Smooth muscle cell (in vitro differentiated cells): ENCODE results near the gene SNX3. TPM values are rescaled to one million over a fixed set of nuclear protein-coding genes. Genes with fewer than 3 reads are reported as not detected.

Source experiments
- DNase-seq: peaks from one replicate; lab custom pipeline; 2025; ENCODE audit not compliant: unreplicated experiment; lab: John Stamatoyannopoulos, UW
- H2AFZ ChIP-seq: fragments of 200-600 bp; sonication (generic); 2 replicates; pipeline ENCODE4 v1.6.0; 2016; ENCODE audit warnings: antibody characterized with exemption, low read depth, mild to moderate bottlenecking
- H3F3A ChIP-seq: fragments of 200-600 bp; sonication (generic); 2 replicates; pipeline ENCODE4 v1.6.0; 2017; ENCODE audit warnings: antibody characterized with exemption, low read depth
- H3K27ac ChIP-seq: fragments of 200-600 bp; sonication (generic); 2 replicates; pipeline ENCODE4 v1.5.1; 2016; ENCODE audit warnings: low read depth, mild to moderate bottlenecking
- H3K27me3 ChIP-seq: fragments of 200-600 bp; sonication (generic); 2 replicates; pipeline ENCODE4 v1.6.1; 2016; ENCODE audit warnings: low read depth, mild to moderate bottlenecking
- H3K36me3 ChIP-seq: fragments of 200-600 bp; sonication (generic); 2 replicates; pipeline ENCODE4 v1.5.1; 2016; ENCODE audit warnings: low read depth
- H3K4me1 ChIP-seq: fragments of 200-600 bp; sonication (generic); 2 replicates; pipeline ENCODE4 v1.5.1; 2016; ENCODE audit warnings: low read depth
- H3K4me2 ChIP-seq: fragments of 200-600 bp; sonication (generic); 2 replicates; pipeline ENCODE4 v1.6.0; 2016; ENCODE audit warnings: mild to moderate bottlenecking
- H3K4me3 ChIP-seq: fragments of 200-600 bp; sonication (generic); 2 replicates; pipeline ENCODE4 v1.5.1; 2016; ENCODE audit warnings: mild to moderate bottlenecking
- H3K79me2 ChIP-seq: fragments of 200-600 bp; sonication (generic); 2 replicates; pipeline ENCODE4 v1.6.0; 2016; ENCODE audit warnings: low read depth, mild to moderate bottlenecking
- H3K9ac ChIP-seq: fragments of 200-600 bp; sonication (generic); 2 replicates; pipeline ENCODE4 v1.6.0; 2016; ENCODE audit warnings: low read depth
- H3K9me3 ChIP-seq: fragments of 200-600 bp; sonication (generic); replicated peaks from 2 replicates; pipeline ENCODE4 v1.5.1; 2016; ENCODE audit warnings: low read depth
- H4K20me1 ChIP-seq: fragments of 200-600 bp; sonication (generic); 2 replicates; pipeline ENCODE4 v1.6.0; 2016; ENCODE audit warnings: low read depth
- CTCF ChIP-seq: fragments of 200-600 bp; sonication (generic); IDR thresholded peaks from 2 replicates; pipeline ENCODE4 v1.5.1; 2017; ENCODE audit warnings: borderline replicate concordance, mild to moderate bottlenecking, antibody characterized with exemption; ENCODE audit not compliant: insufficient read depth, poor library complexity, severe bottlenecking
- WGBS: methylation state at CpG from one replicate; pipeline ENCODE4 v1.1.7; 2016; ENCODE audit warnings: low lambda C conversion rate; 5-methylcytosine and 5-hydroxymethylcytosine counted together
- polyA plus RNA-seq: library from polyadenylated mRNA; unstranded; fragments of >200 nt; fragmentation: Nextera tagmentation; extraction: Ambion mirVana; gene quantifications from 2 replicates; pipeline ENCODE4 v1.2.1, GENCODE V29; 2016
- total RNA-seq: library from RNA; depleted of rRNA; stranded (reverse); fragments of >200 nt; gene quantifications from 2 replicates; pipeline ENCODE4 v1.2.3, GENCODE V29; 2014

The SNX3 gene
- total and polyA plus RNA-seq, 2 experiments from 2014 or later, result 229 to 299 TPM

GRCh38 chr6:108288742-108289141 lies 27.9 kb upstream of the SNX3 start:
- Histone ChIP-seq H3K9ac (no peak overlapping the region), H3F3A (no peaks in the 10 kb centered on the region), H3K27me3 (no peaks in the 10 kb centered on the region), H3K36me3 (no peaks in the 10 kb centered on the region), H2AFZ (no peak overlapping the region), H4K20me1 (no peaks in the 10 kb centered on the region), H3K4me2 (no peak overlapping the region), H3K9me3 (no peaks in the 10 kb centered on the region), H3K27ac (no peak overlapping the region), H3K4me3 (no peak overlapping the region), H3K79me2 (no peaks in the 10 kb centered on the region), H3K4me1 (no peaks in the 10 kb centered on the region)
- no peak for DNase-seq
- no peak for TF ChIP-seq CTCF

GRCh38 chr6:108287373-108287772 lies 26.5 kb upstream of the SNX3 start:
- DNase-seq, result no peak
- H3K9ac ChIP-seq, result no peak overlapping the region
- WGBS, result 93% methylated on average over 3 of the region's 3 CpGs
- H4K20me1 ChIP-seq, result no peaks in the 10 kb centered on the region
- no peaks in the 10 kb centered on the region for H3K9me3 ChIP-seq
- no peaks in the 10 kb centered on the region for H3K4me1 ChIP-seq
- H3K27ac ChIP-seq, result no peak overlapping the region
- H3K4me2 ChIP-seq, result no peak overlapping the region
- H3F3A ChIP-seq, result no peaks in the 10 kb centered on the region
- H3K4me3 ChIP-seq, result no peak overlapping the region
- no peak overlapping the region for H2AFZ ChIP-seq
- no peaks in the 10 kb centered on the region for H3K36me3 ChIP-seq
- no peaks in the 10 kb centered on the region for H3K27me3 ChIP-seq
- H3K79me2 ChIP-seq, result no peaks in the 10 kb centered on the region
- no peak for TF ChIP-seq CTCF

- DNase-seq, result no peak
- no peaks in the 10 kb centered on the region for H4K20me1 ChIP-seq
- H3K79me2 ChIP-seq, result no peaks in the 10 kb centered on the region
- no peaks in the 10 kb centered on the region for H3K4me1 ChIP-seq
- H3K36me3 ChIP-seq, result no peaks in the 10 kb centered on the region
- H3K9ac ChIP-seq, result no peak overlapping the region
- 89% methylated on average over 4 of the region's 4 CpGs for WGBS
- TF ChIP-seq CTCF, result no peak
- H3K4me3 ChIP-seq, result no peak overlapping the region
- no peak overlapping the region for H3K27ac ChIP-seq
- H2AFZ ChIP-seq, result no peak overlapping the region
- no peaks in the 10 kb centered on the region for H3K9me3 ChIP-seq
- no peaks in the 10 kb centered on the region for H3F3A ChIP-seq
- no peaks in the 10 kb centered on the region for H3K27me3 ChIP-seq
- no peak overlapping the region for H3K4me2 ChIP-seq
Measured at GRCh38 chr6:108286366-108286765, 25.5 kb upstream of the SNX3 start.

- Histone ChIP-seq H3K4me3 (no peak overlapping the region), H3K9ac (no peak overlapping the region), H3K27me3 (no peaks in the 10 kb centered on the region), H3K4me1 (no peaks in the 10 kb centered on the region), H3K4me2 (no peak overlapping the region), H3F3A (no peaks in the 10 kb centered on the region), H3K9me3 (no peaks in the 10 kb centered on the region), H3K36me3 (no peaks in the 10 kb centered on the region), H3K27ac (no peak overlapping the region), H4K20me1 (no peaks in the 10 kb centered on the region), H2AFZ (no peak overlapping the region), H3K79me2 (no peaks in the 10 kb centered on the region)
- no peak for DNase-seq
- no peak for TF ChIP-seq CTCF
Measured at GRCh38 chr6:108285381-108285780, 24.5 kb upstream of the SNX3 start.
